IPS-NIHi11 (cell line): Measurements from ENCODE around the gene L3HYPDH.
"Not testable (repeated sequence)": the region's sequence is repeated elsewhere in the genome, so short reads cannot be mapped to it uniquely, and the experiment has no call there.

Experiments used
- DNase-seq: peaks from one replicate; pipeline ENCODE4 v3.0.0; 2012; ENCODE audit warnings: mixed read lengths, low spot score

L3HYPDH gene

GRCh38 chr14:59478540-59478939, 5.7 kb downstream of the L3HYPDH start:
- DNase-seq, result no peak

DNA sequence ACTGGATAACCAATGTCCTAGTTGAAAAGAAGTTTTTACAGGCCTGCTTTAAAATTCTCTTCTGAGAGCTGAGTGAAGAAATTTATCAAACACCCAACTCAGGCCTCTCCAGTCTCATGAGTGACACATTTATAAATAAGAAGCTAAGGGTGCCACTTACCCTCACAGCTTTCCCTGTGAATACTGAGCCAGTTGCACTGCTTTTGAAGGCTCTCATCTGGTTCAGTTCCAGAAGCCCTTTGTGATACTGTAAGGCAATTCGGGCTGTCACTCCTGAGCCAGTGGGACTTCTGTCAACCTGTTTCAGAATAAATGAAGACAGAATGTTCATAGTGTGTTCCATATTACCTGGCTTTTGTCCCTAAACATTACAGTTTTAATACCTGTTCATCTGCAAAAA, 8.5 kb downstream of the L3HYPDH start:
- no peak for DNase-seq

DNA sequence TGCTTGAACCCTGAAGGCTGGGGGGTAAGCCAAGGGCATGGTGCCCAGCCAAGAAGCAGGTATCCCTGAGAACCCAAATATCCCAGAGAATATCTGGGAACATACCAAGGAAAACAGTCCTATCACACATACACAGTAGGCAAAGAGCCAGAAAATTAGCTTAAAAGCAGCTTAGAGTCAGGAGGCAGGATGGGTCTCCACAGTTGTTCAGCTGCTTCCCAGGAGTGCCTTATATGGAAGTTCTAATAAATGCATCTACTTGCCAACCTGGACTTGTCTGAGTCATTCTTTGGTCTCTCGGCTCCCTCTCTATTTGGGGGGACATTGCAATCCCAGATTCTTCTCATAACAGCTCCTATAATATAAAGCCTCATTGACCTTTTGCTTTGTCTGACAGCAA, 10.0 kb downstream of the L3HYPDH start:
- no peak for DNase-seq

DNA sequence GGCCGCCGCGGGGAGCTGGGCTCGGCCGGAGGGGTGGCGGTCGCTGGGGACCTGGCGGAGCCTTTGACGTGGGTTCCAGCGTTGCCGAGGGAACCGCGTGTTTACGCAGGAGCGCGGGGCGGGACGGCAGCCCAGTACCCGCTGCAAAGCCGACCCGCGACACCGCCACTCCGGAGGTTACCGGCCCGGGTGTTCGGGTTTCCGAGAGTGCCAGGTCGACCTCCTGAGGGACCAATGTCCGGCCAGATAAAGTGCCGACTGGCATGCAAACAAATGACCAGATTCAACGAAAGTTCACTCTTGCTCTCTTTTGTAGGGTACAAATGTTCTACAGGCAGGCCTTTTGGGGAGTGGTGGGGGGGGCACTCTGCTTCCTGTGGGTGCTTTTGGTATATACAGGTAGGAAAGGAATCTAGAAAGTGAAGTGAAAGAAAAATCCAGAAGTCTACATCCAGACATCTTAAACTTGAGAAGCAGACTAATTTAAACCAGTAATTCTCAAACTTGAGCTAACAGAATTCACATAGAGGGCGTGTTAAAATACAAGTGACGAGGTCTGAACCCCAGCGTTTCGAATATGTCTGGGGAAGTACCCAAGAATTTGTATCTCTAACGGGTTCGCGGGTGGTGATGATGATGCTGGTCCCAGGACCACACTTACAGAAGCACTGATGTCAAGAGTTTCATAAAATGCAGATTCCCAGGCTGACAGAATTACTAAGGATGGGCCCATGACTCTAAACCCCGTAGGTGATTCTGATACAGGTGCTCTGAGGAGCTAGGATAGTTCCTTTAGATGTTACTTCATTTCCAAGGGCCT, 18.7 kb downstream of the L3HYPDH start, which contains the start of gene GPR135:
TSS of gene GPR135 (minus strand) at position 65 of the 820 bp plus-strand sequence. CDS start 154 bp downstream, outside the sequence.
- DNase-seq, result no peak

DNA sequence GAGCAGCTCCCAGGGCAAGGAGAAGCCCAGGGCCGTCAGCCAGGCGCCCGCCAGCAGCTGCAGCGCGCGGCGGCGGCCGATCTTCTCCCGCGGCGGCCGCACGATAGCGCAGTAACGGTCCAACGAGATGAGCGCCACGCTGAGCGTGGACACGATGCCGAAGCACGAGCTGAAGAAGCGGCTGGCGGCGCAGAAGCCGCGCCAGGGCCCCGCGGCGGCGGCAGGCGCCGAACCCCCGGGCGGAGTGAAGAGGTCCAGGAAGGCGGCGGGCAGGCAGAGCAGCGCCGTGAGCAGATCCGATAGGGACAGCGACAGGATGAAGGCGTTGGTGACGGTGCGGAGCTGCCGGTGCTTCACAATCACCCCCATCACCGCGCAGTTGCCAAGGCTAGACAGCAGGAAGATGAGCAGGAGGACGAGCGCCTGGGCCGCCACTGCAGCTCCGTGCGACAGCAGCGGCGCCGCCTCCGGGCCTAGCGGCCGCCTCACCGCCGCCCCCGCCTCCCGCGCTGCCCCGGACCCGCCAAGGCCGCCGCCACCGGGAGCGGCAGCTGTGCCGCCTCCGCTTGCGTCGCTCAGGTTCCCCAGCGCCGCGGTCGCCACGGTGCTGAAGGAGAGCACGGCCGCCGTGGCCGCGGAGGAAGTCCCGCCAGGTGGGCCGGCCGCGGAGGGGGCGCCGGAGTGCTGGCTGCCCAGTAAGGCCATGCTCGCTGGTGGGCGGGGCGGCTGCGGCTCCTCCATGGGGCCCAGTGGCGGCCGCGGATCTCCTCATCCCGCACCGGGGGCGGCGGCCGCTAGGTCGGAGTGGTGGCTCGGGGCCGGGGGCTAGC, 19.5 kb downstream of the L3HYPDH start:
- peak; percentile 83 for DNase-seq

- DNase-seq, result peak; percentile 46
Measured at GRCh38 chr14:59463787-59464485, 20.3 kb downstream of the L3HYPDH start.

GRCh38 chr14:59461891-59462290, 22.3 kb downstream of the L3HYPDH start:
- DNase-seq, result no peak

GRCh38 chr14:59460378-59460777, 23.8 kb downstream of the L3HYPDH start:
- DNase-seq, result no peak

- no peak for DNase-seq
Measured at GRCh38 chr14:59458486-59458885, 25.7 kb downstream of the L3HYPDH start.

GRCh38 chr14:59455411-59455810, 28.8 kb downstream of the L3HYPDH start:
- no peak for DNase-seq

GRCh38 chr14:59454139-59454538, 30.1 kb downstream of the L3HYPDH start:
- DNase-seq, result no peak

DNA sequence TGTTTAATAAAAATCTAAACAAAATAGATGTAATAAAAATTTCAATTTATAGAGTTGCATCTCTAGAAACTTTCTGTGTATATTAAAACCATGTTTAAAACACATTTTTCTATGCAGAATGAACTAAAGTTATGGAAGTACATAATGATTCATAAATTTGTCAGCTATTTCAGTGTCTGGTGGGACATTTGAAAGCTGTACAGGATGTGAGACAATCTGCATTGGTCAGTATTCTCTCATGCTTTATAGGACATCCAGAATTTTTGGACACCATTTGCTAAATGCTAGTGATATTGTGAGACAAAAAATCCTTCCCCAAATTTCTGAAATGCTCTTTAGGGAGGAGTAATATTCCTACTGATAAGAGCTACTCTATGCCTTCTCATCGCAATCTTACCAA, 32.4 kb downstream of the L3HYPDH start:
- DNase-seq, result no peak

DNA sequence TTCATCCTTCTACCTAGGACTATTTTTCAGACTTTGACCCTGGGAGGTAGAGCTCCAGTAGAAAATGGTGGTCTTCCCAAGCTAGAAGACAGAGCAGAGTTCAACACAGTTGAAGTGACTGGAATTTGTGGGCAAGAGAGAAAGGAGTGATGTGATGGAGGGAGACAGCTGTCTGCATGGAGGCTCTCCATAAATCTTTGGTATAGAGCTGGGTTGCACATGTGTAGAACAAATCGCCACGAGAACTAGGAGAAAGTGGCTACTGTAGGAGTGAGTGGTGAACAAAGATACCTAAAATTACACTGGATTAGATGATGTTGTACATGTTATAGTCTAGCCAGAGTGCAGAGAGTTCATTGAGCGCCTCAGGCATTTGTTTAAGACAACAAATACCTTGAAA, 33.5 kb downstream of the L3HYPDH start:
- DNase-seq, result no peak

DNA sequence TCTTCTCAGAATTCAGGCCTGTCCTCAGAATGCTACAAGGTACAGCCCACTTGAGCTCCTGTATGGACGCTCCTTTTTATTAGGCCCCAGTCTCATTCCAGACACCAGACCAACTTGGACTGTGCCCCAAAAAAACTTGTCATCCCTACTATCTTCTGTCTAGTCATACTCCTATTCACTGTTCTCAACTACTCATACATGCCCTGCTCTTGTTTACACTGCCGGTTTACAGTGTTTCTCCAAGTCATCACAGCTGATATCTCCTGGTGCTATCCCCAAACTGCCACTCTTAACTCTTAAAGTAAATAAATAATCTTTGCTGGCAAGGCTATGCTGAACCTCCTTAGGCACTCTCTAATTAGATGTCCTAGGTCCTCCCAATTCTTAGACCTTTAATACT, 35.5 kb downstream of the L3HYPDH start:
- not testable (repeated sequence) for DNase-seq

GRCh38 chr14:59439256-59439965, 44.8 kb downstream of the L3HYPDH start:
- DNase-seq, result no peak

DNA sequence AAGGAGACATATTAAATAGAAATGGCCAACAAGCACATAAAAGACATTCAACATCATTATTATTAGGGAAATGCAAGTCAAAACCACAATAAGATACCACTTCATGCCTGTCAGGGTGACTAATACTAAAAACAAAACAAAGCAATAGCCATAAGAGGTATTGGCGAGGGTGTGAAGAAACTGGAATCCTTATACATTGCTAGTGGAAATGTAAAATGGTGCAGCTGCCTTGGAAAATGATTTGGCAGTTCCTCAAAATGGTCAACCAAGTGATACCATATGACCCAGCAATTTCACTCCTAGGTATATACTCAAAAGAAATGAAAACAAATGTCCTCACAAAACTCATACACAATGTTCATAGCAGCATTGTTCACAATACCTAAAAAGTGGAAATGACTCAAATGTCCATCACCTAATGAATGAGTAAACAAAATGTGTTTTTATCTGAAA, 46.0 kb downstream of the L3HYPDH start:
- DNase-seq, result no peak

GRCh38 chr14:59435987-59436386, 48.2 kb downstream of the L3HYPDH start:
- DNase-seq, result no peak

GRCh38 chr14:59435101-59435500, 49.1 kb downstream of the L3HYPDH start:
- no peak for DNase-seq

DNA sequence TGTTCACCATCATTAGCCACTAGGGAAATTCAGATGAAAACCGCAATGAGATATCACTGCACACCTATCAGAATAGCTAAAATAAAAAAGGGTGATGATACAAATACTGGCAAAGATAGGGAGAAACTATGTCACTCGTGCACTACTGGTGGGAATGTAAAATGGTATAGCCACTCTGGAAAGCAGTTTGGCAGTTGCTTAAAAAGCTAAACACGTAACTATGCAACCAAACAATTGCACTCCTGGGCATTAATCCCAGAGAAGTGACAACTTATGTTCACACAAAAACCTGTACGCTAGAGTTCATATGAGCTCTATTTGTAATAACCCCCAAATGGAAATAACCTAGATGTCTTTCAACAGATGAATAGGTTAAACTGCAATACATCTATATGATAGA, 54.4 kb downstream of the L3HYPDH start:
- no peak for DNase-seq

GRCh38 chr14:59428581-59429012, 55.6 kb downstream of the L3HYPDH start:
- no peak for DNase-seq
